HG02870 (cell line): Measurements from ENCODE around the gene ANKRD6.

Experiments
- ATAC-seq: cut with Tn5 transposase; IDR thresholded peaks from one replicate; pipeline ENCODE4 v1.9.1; 2021; ENCODE audit warnings: mild to moderate bottlenecking, moderate library complexity; ENCODE audit not compliant: unreplicated experiment

ANKRD6 gene

DNA sequence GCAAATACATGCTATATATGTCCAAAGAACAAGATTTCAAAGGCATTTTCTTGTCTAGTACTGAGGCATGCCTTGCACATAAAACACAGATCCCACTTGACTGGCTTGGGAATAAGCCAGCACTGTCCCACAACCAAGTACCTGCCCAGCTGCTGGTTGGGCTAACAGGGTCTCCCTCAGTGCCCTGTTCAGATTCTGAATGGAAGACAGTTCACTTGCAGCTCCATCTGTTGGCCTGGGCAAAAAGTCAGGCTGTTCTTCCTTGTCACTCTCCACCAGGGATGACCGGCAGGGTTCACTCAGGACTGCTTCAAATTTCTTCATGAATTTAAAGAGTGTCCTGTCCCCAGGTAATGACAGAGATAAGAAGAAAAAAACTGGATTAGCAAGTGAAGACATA lies 250.0 kb downstream of the ANKRD6 start:
- no peak for ATAC-seq
